SK-N-SH (cell line): ENCODE results near the gene CYP4F22. TPM values are rescaled to one million over a fixed set of nuclear protein-coding genes. Genes with fewer than 3 reads are reported as not detected.

Experiments used
- CTCF ChIA-PET: fragments of 300-600, 350-600 bp; formaldehyde crosslinking; extraction: SDS; loops from one replicate; lab custom pipeline; 2021; lab: Yijun Ruan, JAX
- POLR2A ChIA-PET: fragments of 350-600 bp; sonication (Branson Sonifier 250); formaldehyde crosslinking; extraction: SDS; loops from one replicate; lab custom pipeline; 2020; ENCODE audit warnings: antibody characterized with exemption, inconsistent platforms; lab: Yijun Ruan, JAX
- DNase-seq: peaks from one replicate; pipeline ENCODE4 v3.0.0; 2012
- H2AFZ ChIP-seq: fragments of 200-600 bp; sonication (generic); 2 replicates; pipeline ENCODE4 v1.8.1; 2016; ENCODE audit warnings: antibody characterized with exemption, mild to moderate bottlenecking, low read depth
- H3F3A ChIP-seq: fragments of 200-600 bp; sonication (generic); replicated peaks from 2 replicates; pipeline ENCODE3; 2016; ENCODE audit warnings: antibody characterized with exemption, mild to moderate bottlenecking; ENCODE audit not compliant: insufficient read depth
- H3K27ac ChIP-seq, 2 experiments: fragments of 200-500 bp in 1 of 2; fragments of 200-600 bp in 1 of 2; sonication (Bioruptor generic) in 1 of 2; sonication (generic), shearing (Covaris generic) in 1 of 2; 2 replicates each; pipeline versions ENCODE4 v1.5.1 to v1.6.1; 2014 to 2016; ENCODE audit warnings: low read depth in 2 of 2, inconsistent platforms in 1 of 2, low read length in 1 of 2, mild to moderate bottlenecking in 1 of 2, mixed read lengths in 1 of 2
- H3K27me3 ChIP-seq: fragments of 200-600 bp; sonication (generic), shearing (Covaris generic); 2 replicates; pipeline ENCODE4 v1.6.1; 2016; ENCODE audit warnings: mixed run types; ENCODE audit not compliant: insufficient read depth
- H3K36me3 ChIP-seq, 2 experiments: fragments of 200-500 bp in 1 of 2; fragments of 200-600 bp in 1 of 2; sonication (Bioruptor generic) in 1 of 2; sonication (generic) in 1 of 2; replicated peaks in 1 of 2; 2 replicates each; pipeline versions ENCODE3 to v1.5.1; 2014 to 2016; ENCODE audit warnings: low read length in 1 of 2, mild to moderate bottlenecking in 1 of 2; ENCODE audit not compliant: insufficient read depth in 2 of 2, control insufficient read depth in 1 of 2
- H3K4me1 ChIP-seq, 2 experiments: fragments of 200-500 bp in 1 of 2; fragments of 200-600 bp in 1 of 2; sonication (Bioruptor generic) in 1 of 2; sonication (generic), shearing (Covaris generic) in 1 of 2; 2 replicates each; pipeline versions ENCODE4 v1.5.1 to v1.6.1; 2014 to 2016; ENCODE audit warnings: low read depth in 1 of 2, low read length in 1 of 2, mixed run types in 1 of 2; ENCODE audit not compliant: insufficient read depth in 2 of 2, control insufficient read depth in 1 of 2
- H3K4me2 ChIP-seq: fragments of 200-600 bp; sonication (generic), shearing (Covaris generic); 2 replicates; pipeline ENCODE4 v1.6.1; 2017; ENCODE audit warnings: mixed run types
- H3K4me3 ChIP-seq, 2 experiments: fragments of 200-500 bp in 1 of 2; fragments of 200-600 bp in 1 of 2; sonication (Bioruptor generic) in 1 of 2; sonication (generic), shearing (Covaris generic) in 1 of 2; 2 replicates each; pipeline versions ENCODE4 v1.5.1 to v1.8.1; 2014 to 2016; ENCODE audit warnings: low read depth in 2 of 2, inconsistent platforms in 1 of 2, low read length in 1 of 2, mild to moderate bottlenecking in 1 of 2, mixed read lengths in 1 of 2, moderate library complexity in 1 of 2
- H3K79me2 ChIP-seq: fragments of 200-600 bp; sonication (generic); 2 replicates; pipeline ENCODE4 v1.8.1; 2017; ENCODE audit warnings: mild to moderate bottlenecking; ENCODE audit not compliant: insufficient read depth
- H3K9ac ChIP-seq: fragments of 200-600 bp; sonication (generic); 2 replicates; pipeline ENCODE4 v1.6.1; 2017; ENCODE audit warnings: mixed run types
- H3K9me2 ChIP-seq: fragments of 200-600 bp; sonication (generic); 2 replicates; pipeline ENCODE4 v1.6.1; 2017; ENCODE audit warnings: mixed run types
- H3K9me3 ChIP-seq: fragments of 200-600 bp; sonication (generic); 2 replicates; pipeline ENCODE4 v1.6.1; 2017; ENCODE audit warnings: mixed run types, mild to moderate bottlenecking, moderate library complexity
- H4K20me1 ChIP-seq: fragments of 200-600 bp; sonication (generic); 2 replicates; pipeline ENCODE4 v1.6.1; 2017; ENCODE audit warnings: mild to moderate bottlenecking, mixed run types; ENCODE audit not compliant: insufficient read depth
- EP300 ChIP-seq, 2 experiments: IDR thresholded peaks; 2 replicates each; pipeline versions ENCODE4 v1.4.0 to v1.6.1; 2012; ENCODE audit warnings: borderline replicate concordance in 1 of 2, low read depth in 1 of 2, low read length in 1 of 2
- FOXJ3 ChIP-seq: sonication (generic); formaldehyde crosslinking; IDR thresholded peaks from 2 replicates; pipeline ENCODE4 v1.5.1; 2020; ENCODE audit warnings: mild to moderate bottlenecking, missing genetic modification reagents
- FOXM1 ChIP-seq: IDR thresholded peaks from 2 replicates; pipeline ENCODE4 v1.4.0; 2012; ENCODE audit warnings: low read depth, mild to moderate bottlenecking
- MAX ChIP-seq: IDR thresholded peaks from 2 replicates; pipeline ENCODE4 v1.4.0; 2012; ENCODE audit warnings: low read depth
- NRF1 ChIP-seq: IDR thresholded peaks from 2 replicates; pipeline ENCODE4 v1.6.1; 2012; ENCODE audit warnings: low read depth, mild to moderate bottlenecking, low read length
- POLR2AphosphoS5 ChIP-seq: IDR thresholded peaks from 2 replicates; pipeline ENCODE4 v1.6.1; 2012; ENCODE audit warnings: low read depth, low read length
- RAD21 ChIP-seq: IDR thresholded peaks from 2 replicates; pipeline ENCODE4 v1.6.1; 2012; ENCODE audit warnings: mild to moderate bottlenecking, low read length
- REST ChIP-seq: IDR thresholded peaks from 2 replicates; pipeline ENCODE4 v1.6.1; 2012; ENCODE audit warnings: mild to moderate bottlenecking, low read depth, low read length, moderate library complexity
- RFX5 ChIP-seq: IDR thresholded peaks from 2 replicates; pipeline ENCODE4 v1.6.1; 2012; ENCODE audit warnings: mild to moderate bottlenecking, improper control_type of control experiment, low read length
- SMC3 ChIP-seq: IDR thresholded peaks from 2 replicates; pipeline ENCODE4 v1.6.1; 2012; ENCODE audit warnings: low read depth, low read length, improper control_type of control experiment
- ZBTB33 ChIP-seq: IDR thresholded peaks from 2 replicates; pipeline ENCODE4 v1.4.0; 2012; ENCODE audit warnings: low read depth, borderline replicate concordance
- WGBS: methylation state at CpG from one replicate; pipeline ENCODE4 v1.1.6; 2017; ENCODE audit warnings: low lambda C conversion rate; 5-methylcytosine and 5-hydroxymethylcytosine counted together
- polyA plus RNA-seq, 3 experiments: library from polyadenylated mRNA; depleted of rRNA; stranded (reverse); fragments of >200 nt; gene quantifications; 2 replicates each; pipeline ENCODE4 v1.2.3, GENCODE V29; 2012

CYP4F22 gene
- polyA plus RNA-seq, 1 of the 3 experiments (the other 2 are of a cell fraction): not detected

- 12% methylated on average over 1 of the region's 1 CpG for WGBS
- no peak overlapping the region for H3K4me2 ChIP-seq
- CTCF ChIA-PET: no interaction called here
Observed at GRCh38 chr19:15495151-15495550, 13.2 kb upstream of the CYP4F22 start.

GRCh38 chr19:15498156-15498858 lies 10.0 kb upstream of the CYP4F22 start:
- H4K20me1 ChIP-seq: no peaks in the 10 kb centered on the region
- no peaks in the 10 kb centered on the region for H3F3A ChIP-seq
- 41% methylated on average over 10 of the region's 10 CpGs for WGBS
- peaks cover 22% of the 10 kb centered on the region; the same call in 1 of the 2 replicates for H3K27me3 ChIP-seq
- H3K9me3 ChIP-seq: no peaks in the 10 kb centered on the region
- no peaks in the 10 kb centered on the region for H3K4me1 ChIP-seq
- ChIA-PET CTCF (no interaction called here), POLR2A (no interaction called here)
- no peaks in the 10 kb centered on the region for H3K9me2 ChIP-seq
- no peaks in the 10 kb centered on the region for H3K79me2 ChIP-seq
- H3K9ac ChIP-seq: no peak overlapping the region
- no peaks in the 10 kb centered on the region for H3K36me3 ChIP-seq
- no peak overlapping the region for H3K4me3 ChIP-seq
- H2AFZ ChIP-seq: no peak overlapping the region
- no peak overlapping the region for H3K4me2 ChIP-seq
- H3K27ac ChIP-seq: no peak overlapping the region
- no peak for TF ChIP-seq REST
- no peak for TF ChIP-seq FOXJ3
- no peak for DNase-seq

More at GRCh38 chr19:15495151-15495550, 13.2 kb upstream of the CYP4F22 start:
- H3K4me3 ChIP-seq: no peak overlapping the region
- TF ChIP-seq FOXM1 (no peak), MAX (no peak), POLR2AphosphoS5 (no peak), ZBTB33 (no peak), RFX5 (no peak), EP300 (IDR thresholded peaks at IDR 0.05; ENCODE audit: borderline replicate concordance in 1 of 2, low read depth in 1 of 2, low read length in 1 of 2) (no peak), RAD21 (no peak), FOXJ3 (no peak), SMC3 (no peak), NRF1 (no peak)
- H3K9ac ChIP-seq: no peak overlapping the region
- no peaks in the 10 kb centered on the region for H4K20me1 ChIP-seq
- no peaks in the 10 kb centered on the region for H3K9me2 ChIP-seq
- POLR2A ChIA-PET: no interaction called here
- no peaks in the 10 kb centered on the region for H3K36me3 ChIP-seq
- H3K27ac ChIP-seq: no peak overlapping the region
- no peaks in the 10 kb centered on the region for H3K9me3 ChIP-seq
- no peaks in the 10 kb centered on the region for H3K4me1 ChIP-seq
- H2AFZ ChIP-seq: no peak overlapping the region
- peaks cover 11% of the 10 kb centered on the region; the same call in 1 of the 2 replicates for H3K27me3 ChIP-seq
- H3F3A ChIP-seq: no peaks in the 10 kb centered on the region
- no peak for DNase-seq
- no peaks in the 10 kb centered on the region for H3K79me2 ChIP-seq
